ENCODE measurements around the gene ZNF391.

Gene ZNF391

GRCh38 chr6:27383481-27383880 lies 5.1 kb upstream of the ZNF391 start:
- no peak for TF ChIP-seq CTCF (IDR thresholded peaks at IDR 0.05; ENCODE audit: low read depth, low read length, missing control alignments)
- H3K36me3 ChIP-seq (replicated peaks), result no peaks in the 10 kb centered on the region
- in situ Hi-C loops (cut with HindIII; ENCODE audit: low pct_ligation_motif_present, low sequenced_read_pairs), result no loop called here
- no peaks in the 10 kb centered on the region for H3K27me3 ChIP-seq (replicated peaks)
- no peak overlapping the region for H3K4me3 ChIP-seq (ENCODE audit: low read depth, low read length)
- no peak for DNase-seq
- H3K27ac ChIP-seq, result no peak overlapping the region

GRCh38 chr6:27392623-27393022 lies 4.1 kb downstream of the ZNF391 start:
- no peak for DNase-seq
- TF ChIP-seq CTCF (IDR thresholded peaks at IDR 0.05; ENCODE audit: low read depth, low read length, missing control alignments), result no peak
- Histone ChIP-seq H3K36me3 (replicated peaks) (no peaks in the 10 kb centered on the region), H3K4me3 (ENCODE audit: low read depth, low read length) (no peak overlapping the region), H3K27me3 (replicated peaks) (no peaks in the 10 kb centered on the region), H3K27ac (no peak overlapping the region)
- in situ Hi-C loops (cut with HindIII; ENCODE audit: low pct_ligation_motif_present, low sequenced_read_pairs), result no loop called here

- Histone ChIP-seq H3K27ac (no peak overlapping the region), H3K36me3 (replicated peaks) (no peaks in the 10 kb centered on the region), H3K4me3 (ENCODE audit: low read depth, low read length) (no peak overlapping the region), H3K27me3 (replicated peaks) (no peaks in the 10 kb centered on the region)
- no peak for DNase-seq
- in situ Hi-C loops (cut with HindIII; ENCODE audit: low pct_ligation_motif_present, low sequenced_read_pairs), result no loop called here
- no peak for TF ChIP-seq CTCF (IDR thresholded peaks at IDR 0.05; ENCODE audit: low read depth, low read length, missing control alignments)
Observed at GRCh38 chr6:27394073-27394472, 5.5 kb downstream of the ZNF391 start.

GRCh38 chr6:27400877-27401642 lies 12.5 kb downstream of the ZNF391 start:
- H3K36me3 ChIP-seq (replicated peaks), result no peaks in the 10 kb centered on the region
- in situ Hi-C loops (cut with HindIII; ENCODE audit: low pct_ligation_motif_present, low sequenced_read_pairs), result no loop called here
- TF ChIP-seq CTCF (IDR thresholded peaks at IDR 0.05; ENCODE audit: low read depth, low read length, missing control alignments), result no peak

GRCh38 chr6:27406085-27406484 lies 17.5 kb downstream of the ZNF391 start:
- H3K36me3 ChIP-seq (replicated peaks), result no peaks in the 10 kb centered on the region
- H3K27me3 ChIP-seq (replicated peaks), result no peaks in the 10 kb centered on the region
- H3K4me3 ChIP-seq (ENCODE audit: low read depth, low read length), result no peak overlapping the region
- H3K27ac ChIP-seq, result no peak overlapping the region
- in situ Hi-C loops (cut with HindIII; ENCODE audit: low pct_ligation_motif_present, low sequenced_read_pairs), result no loop called here
- DNase-seq, result no peak
- TF ChIP-seq CTCF (IDR thresholded peaks at IDR 0.05; ENCODE audit: low read depth, low read length, missing control alignments), result no peak

More at GRCh38 chr6:27400877-27401642, 12.5 kb downstream of the ZNF391 start:
- H3K27me3 ChIP-seq (replicated peaks), result no peaks in the 10 kb centered on the region
- H3K27ac ChIP-seq, result no peak overlapping the region
- no peak overlapping the region for H3K4me3 ChIP-seq (ENCODE audit: low read depth, low read length)
- no peak for DNase-seq
